PFSK-1 (cell line): ENCODE measurements around the gene CARM1.

ENCODE experiments used
- POLR2AphosphoS5 ChIP-seq: IDR thresholded peaks from 2 replicates; pipeline ENCODE4 v1.6.1; 2012; ENCODE audit warnings: low read depth, mild to moderate bottlenecking, control low read depth, low read length, moderate library complexity
- REST ChIP-seq, 2 experiments: IDR thresholded peaks; 2 replicates each; pipeline versions ENCODE4 v1.6.1 to v1.8.0; 2011 to 2012; ENCODE audit warnings: low read depth in 2 of 2, low read length in 2 of 2, control low read depth in 1 of 2, inconsistent platforms in 1 of 2, mild to moderate bottlenecking in 1 of 2, moderate library complexity in 1 of 2; ENCODE audit not compliant: insufficient read depth in 1 of 2

- no peak for TF ChIP-seq POLR2AphosphoS5
- TF ChIP-seq REST (IDR thresholded peaks at IDR 0.05; ENCODE audit: insufficient read depth in 1 of 2, low read depth in 2 of 2, low read length in 2 of 2): no peak
These were observed 2.3 kb upstream of the CARM1 start for GRCh38 chr19:10868872-10869547.
